HG02623 (cell line): ENCODE results near the gene RCAN1.

ENCODE experiments used
- ATAC-seq: cut with Tn5 transposase; IDR thresholded peaks from one replicate; pipeline ENCODE4 v1.9.1; 2021; ENCODE audit warnings: moderate library complexity; ENCODE audit not compliant: unreplicated experiment

The RCAN1 gene

GRCh38 chr21:34599534-34600101 lies 15.3 kb downstream of the RCAN1 start:
- no peak for ATAC-seq

- no peak for ATAC-seq
Measured at GRCh38 chr21:34598931-34599400, 15.9 kb downstream of the RCAN1 start.

GRCh38 chr21:34597406-34597805 lies 17.5 kb downstream of the RCAN1 start:
- no peak for ATAC-seq

- no peak for ATAC-seq
Measured at GRCh38 chr21:34596561-34597271, 18.2 kb downstream of the RCAN1 start.

- no peak for ATAC-seq
Measured at GRCh38 chr21:34595457-34595856, 19.5 kb downstream of the RCAN1 start.

- no peak for ATAC-seq
Measured at GRCh38 chr21:34594566-34595234, 20.2 kb downstream of the RCAN1 start.

- ATAC-seq: no peak
Measured at GRCh38 chr21:34593954-34594531, 20.9 kb downstream of the RCAN1 start.

GRCh38 chr21:34593423-34593822 lies 21.5 kb downstream of the RCAN1 start:
- no peak for ATAC-seq

GRCh38 chr21:34592120-34592955 lies 22.6 kb downstream of the RCAN1 start:
- ATAC-seq: no peak

GRCh38 chr21:34590520-34590919 lies 24.4 kb downstream of the RCAN1 start:
- ATAC-seq: no peak

- no peak for ATAC-seq
Measured at GRCh38 chr21:34589511-34590282, 25.2 kb downstream of the RCAN1 start.

- ATAC-seq: no peak
Measured at GRCh38 chr21:34583926-34584563, 30.9 kb downstream of the RCAN1 start.

- peak; percentile 60 for ATAC-seq
Measured at GRCh38 chr21:34582506-34583150, 32.3 kb downstream of the RCAN1 start.

GRCh38 chr21:34580181-34580700 lies 34.7 kb downstream of the RCAN1 start:
- ATAC-seq: no peak

GRCh38 chr21:34579411-34579810 lies 35.5 kb downstream of the RCAN1 start:
- ATAC-seq: no peak

GRCh38 chr21:34576041-34576511 lies 38.8 kb downstream of the RCAN1 start:
- ATAC-seq: no peak

- no peak for ATAC-seq
Measured at GRCh38 chr21:34574601-34575529, 40.0 kb downstream of the RCAN1 start.

GRCh38 chr21:34571994-34572393 lies 42.9 kb downstream of the RCAN1 start:
- ATAC-seq: no peak
